Gastroesophageal sphincter (tissue), 3 donors: Measurements from ENCODE around the gene DAB1.

ENCODE experiments used
- CTCF ChIP-seq, 4 experiments: fragments of 200-600 bp in 2 of 4; fragments of 450-650 bp in 2 of 4; sonication (generic) in 1 of 4; IDR thresholded peaks; one replicate each; pipeline ENCODE4 v1.5.1; 2017 to 2019; ENCODE audit warnings: antibody characterized with exemption in 4 of 4, mild to moderate bottlenecking in 2 of 4, moderate library complexity in 2 of 4
- EP300 ChIP-seq: sonication (generic); formaldehyde crosslinking; IDR thresholded peaks from one replicate; pipeline ENCODE4 v1.6.1; 2017; ENCODE audit warnings: antibody characterized with exemption, mild to moderate bottlenecking
- POLR2A ChIP-seq, 2 donors: fragments of 450-650 bp; IDR thresholded peaks; one replicate each; pipeline ENCODE4 v1.6.1; 2017; ENCODE audit warnings: antibody characterized with exemption in 2 of 2, mild to moderate bottlenecking in 2 of 2, moderate library complexity in 1 of 2
- POLR2AphosphoS5 ChIP-seq: sonication (generic); formaldehyde crosslinking; IDR thresholded peaks from one replicate; pipeline ENCODE4 v1.6.1; 2017; ENCODE audit warnings: antibody characterized with exemption

GRCh38 chr1:57007472-57007871, 416.4 kb downstream of the DAB1 start:
- TF ChIP-seq CTCF (IDR thresholded peaks at IDR 0.05) (no peak), POLR2A (IDR thresholded peaks at IDR 0.05) (no peak), EP300 (no peak), POLR2AphosphoS5 (no peak)
